DMS114 treated with DMSO at 0.1 percent for 48 hours (cell line): ENCODE results near the gene IRAK3.
"Not testable (repeated sequence)": the region's sequence is repeated elsewhere in the genome, so short reads cannot be mapped to it uniquely, and the experiment has no call there.

Experiments
- DNase-seq: peaks from one replicate; lab custom pipeline; 2025; ENCODE audit not compliant: unreplicated experiment; lab: John Stamatoyannopoulos, UW

IRAK3 gene

GRCh38 chr12:66169221-66170170 is 19.5 kb upstream of the IRAK3 start, which contains the start of gene TMBIM4:
Gene TMBIM4 (minus strand): TSS chr12:66169996. CDS start chr12:66169951, 45 bp downstream.
- DNase-seq, result peak; percentile 90

DNA sequence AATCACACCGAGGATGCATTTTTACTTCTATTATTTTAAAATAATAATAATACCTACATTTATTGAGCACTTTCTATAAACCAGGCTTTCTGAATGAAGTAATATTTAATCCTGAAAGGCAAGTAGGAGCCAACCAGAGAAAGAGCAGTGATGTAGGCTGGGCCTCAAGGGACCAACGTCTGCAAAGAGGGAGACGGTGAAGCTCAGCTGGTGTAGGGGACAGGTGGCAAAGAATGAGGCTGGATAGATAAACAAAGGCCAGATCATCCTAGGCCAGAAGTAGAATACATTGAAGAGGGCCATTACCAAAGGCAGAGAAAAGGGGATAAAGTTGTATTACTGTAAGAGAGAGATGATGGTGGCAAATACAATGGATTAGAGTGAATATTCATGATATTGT is 18.4 kb upstream of the IRAK3 start:
- DNase-seq, result no peak

- DNase-seq, result not testable (repeated sequence)
Observed at GRCh38 chr12:66174391-66175325, 14.4 kb upstream of the IRAK3 start.

GRCh38 chr12:66176105-66176900 is 12.7 kb upstream of the IRAK3 start:
- no peak for DNase-seq

DNA sequence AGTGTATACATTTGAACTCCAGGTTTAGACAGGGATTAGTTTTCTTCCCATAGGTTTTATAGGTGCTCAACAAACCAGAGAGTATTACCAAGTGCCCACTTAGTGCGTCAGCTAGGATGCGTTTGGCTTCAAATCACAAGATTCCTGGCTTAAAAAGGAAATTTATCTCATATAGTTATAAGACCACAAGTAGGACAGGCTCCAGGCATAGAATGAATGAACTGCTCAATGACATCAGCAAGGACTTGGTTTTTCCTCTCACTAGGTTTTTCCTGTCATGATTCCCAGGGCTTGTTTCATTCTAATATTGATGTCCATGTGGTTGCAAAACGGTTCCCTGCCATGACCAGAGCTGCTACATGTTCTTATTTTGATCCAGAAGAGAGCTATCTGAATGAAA is 6.1 kb upstream of the IRAK3 start:
- DNase-seq, result no peak

DNA sequence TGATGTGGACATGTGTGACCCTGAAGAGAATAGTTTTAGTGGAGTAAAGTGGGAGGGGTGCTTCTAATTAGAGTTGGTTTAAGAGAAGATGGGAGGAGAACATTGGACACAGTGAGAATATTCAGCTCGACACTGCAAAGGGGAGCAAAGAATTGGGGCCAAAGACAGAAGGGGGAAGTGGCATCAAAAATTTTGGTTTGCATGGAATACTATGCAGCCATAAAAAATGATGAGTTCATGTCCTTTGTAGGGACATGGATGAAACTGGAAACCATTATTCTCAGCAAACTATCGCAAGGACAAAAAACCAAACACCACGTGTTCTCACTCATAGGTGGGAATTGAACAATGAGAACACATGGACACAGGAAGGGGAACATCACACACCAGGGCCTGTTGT is 4.2 kb upstream of the IRAK3 start:
- not testable (repeated sequence) for DNase-seq

DNA sequence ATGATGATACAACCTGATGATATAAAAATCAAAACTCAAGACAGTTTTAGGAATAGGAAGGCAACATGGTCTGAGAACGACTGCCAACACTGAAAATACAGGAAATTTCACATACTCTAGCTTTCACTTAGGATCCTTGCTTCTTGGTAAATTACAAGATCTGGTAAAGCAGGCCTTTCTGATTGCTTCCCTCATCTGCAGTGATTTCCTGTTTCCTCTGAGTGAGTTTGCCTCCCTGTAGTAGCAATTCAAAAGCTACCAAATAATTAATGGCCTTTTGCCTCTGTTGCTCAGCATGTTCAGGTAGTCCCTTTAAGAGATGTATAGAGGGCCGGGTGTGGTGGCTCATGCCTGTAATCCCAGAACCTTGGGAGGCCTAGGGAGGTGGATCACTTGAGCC is 2.0 kb upstream of the IRAK3 start:
- DNase-seq, result no peak

GRCh38 chr12:66187821-66188220 is 1.2 kb upstream of the IRAK3 start:
- no peak for DNase-seq

GRCh38 chr12:66189486-66189843 is 451 bp downstream of the IRAK3 start:
- no peak for DNase-seq

DNA sequence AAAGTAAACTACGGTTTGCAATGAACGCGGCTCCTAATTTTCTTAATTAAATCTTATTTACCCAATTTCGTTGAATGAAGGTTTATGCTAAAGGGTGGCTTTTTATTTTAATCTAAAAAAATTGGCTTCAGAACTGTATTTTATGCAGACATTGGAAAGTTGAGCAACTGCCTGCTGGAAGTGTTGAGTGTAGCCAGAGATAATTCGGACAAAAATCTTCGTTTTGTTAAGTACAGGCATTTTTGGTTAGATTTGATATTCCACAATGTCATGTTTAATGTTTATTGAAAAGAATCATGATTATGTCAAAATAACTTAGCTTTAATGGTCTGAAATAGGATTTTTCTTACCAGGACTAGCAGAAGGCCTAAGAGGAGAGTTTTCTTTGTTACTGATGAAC is 875 bp downstream of the IRAK3 start:
- DNase-seq, result peak; percentile 26

GRCh38 chr12:66190519-66191370 is 1.7 kb downstream of the IRAK3 start:
- DNase-seq, result no peak

DNA sequence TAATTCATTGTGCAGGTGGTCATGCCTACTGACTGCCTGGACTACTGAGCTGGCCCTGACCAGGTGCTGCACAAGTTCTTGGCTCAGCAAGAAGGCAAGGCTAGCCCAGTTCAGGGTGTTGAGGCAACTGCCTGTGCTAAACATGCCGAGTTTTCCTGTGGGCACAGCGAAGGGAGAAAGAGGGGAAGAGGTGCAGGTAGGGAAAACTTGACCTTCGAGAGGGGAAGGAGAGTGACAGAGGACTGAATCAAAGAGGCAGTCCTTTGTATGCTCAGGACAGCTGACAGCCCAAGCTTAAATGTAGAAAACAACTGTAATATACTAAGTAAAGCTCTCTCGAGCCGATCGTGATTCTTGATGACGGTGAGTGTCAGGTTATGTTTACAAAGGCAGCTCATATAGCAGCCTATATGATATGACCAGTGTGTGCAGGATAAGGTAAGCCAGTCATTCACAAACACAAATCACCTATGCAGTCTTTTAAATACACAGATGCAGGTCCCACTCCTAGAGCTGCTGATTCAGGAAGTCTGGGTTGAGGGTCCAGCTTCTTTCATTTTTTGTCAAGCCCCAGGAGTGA is 2.6 kb downstream of the IRAK3 start:
- DNase-seq, result no peak

- DNase-seq, result no peak
Observed at GRCh38 chr12:66194122-66194521, 5.1 kb downstream of the IRAK3 start.

- no peak for DNase-seq
Observed at GRCh38 chr12:66195242-66195641, 6.2 kb downstream of the IRAK3 start.

GRCh38 chr12:66196806-66197205 is 7.8 kb downstream of the IRAK3 start:
- DNase-seq, result no peak

DNA sequence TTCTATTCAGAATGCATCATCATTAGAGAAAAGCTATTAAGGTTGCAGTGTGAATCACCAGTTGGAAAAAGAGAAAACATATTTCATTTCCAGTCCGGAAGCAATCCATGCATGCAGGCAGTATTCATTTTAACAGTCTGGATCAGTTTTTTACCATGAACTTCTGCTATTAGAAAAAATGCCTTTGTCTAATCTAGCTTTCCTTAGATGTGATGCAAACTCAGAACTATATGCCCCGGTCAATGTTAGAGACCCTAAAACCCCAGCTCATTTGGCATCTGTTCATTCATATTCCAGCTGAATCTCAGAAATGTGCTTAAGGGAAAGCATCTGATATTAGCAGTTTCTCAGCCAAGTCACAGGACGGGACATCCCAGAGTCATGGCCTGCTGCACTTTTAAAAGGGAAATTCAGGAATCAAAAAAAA is 8.5 kb downstream of the IRAK3 start:
- DNase-seq, result no peak

DNA sequence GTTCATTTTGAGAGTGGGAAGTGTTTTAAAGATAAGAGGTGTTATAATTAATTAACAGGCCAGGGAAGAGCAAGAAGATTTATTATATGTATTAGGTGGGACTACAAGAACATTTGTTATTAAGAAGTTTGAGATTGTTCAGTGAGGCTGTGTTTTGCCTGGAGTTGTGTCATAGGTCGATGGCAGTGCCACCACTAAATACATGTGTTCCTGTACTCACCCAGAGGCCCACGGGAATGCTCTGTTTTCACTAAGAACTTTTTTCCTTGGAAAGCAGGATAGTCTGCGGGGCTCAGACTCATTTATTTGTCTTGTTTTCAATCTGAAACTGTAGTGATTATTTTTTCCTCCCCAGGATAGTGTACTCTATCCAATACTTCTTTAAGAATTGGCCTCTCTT is 10.1 kb downstream of the IRAK3 start:
- no peak for DNase-seq

DNA sequence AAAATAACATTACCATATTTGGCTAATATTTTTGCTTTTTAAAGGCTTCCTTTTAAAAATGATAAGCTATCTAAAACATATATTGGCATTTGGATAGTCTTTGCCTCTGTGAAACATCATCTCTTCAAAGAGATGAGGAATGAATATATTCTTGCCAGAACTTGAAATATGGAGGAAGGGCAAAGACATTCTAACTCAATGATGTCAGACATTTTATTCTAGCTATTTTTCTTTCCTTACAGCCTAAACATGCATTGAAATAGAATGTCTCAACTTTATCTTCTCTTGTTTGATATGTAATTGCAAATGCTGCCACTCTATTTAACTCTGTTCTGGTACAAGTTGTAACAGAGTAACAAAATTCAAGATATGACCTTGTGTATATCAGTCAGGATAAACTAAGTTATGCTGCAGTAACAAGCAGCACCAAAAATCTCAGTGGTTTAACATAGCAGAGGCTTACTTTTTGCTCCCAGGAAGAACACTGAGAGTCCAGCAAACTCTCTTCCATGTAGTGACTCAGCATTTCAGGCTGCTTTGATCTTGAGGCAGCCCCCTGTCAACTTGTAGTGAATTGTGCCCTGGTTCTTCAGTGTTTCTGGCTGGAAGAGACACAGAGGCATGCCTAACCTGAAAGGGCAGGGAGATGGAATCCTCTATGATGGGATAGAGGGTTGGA is 11.0 kb downstream of the IRAK3 start:
- no peak for DNase-seq

DNA sequence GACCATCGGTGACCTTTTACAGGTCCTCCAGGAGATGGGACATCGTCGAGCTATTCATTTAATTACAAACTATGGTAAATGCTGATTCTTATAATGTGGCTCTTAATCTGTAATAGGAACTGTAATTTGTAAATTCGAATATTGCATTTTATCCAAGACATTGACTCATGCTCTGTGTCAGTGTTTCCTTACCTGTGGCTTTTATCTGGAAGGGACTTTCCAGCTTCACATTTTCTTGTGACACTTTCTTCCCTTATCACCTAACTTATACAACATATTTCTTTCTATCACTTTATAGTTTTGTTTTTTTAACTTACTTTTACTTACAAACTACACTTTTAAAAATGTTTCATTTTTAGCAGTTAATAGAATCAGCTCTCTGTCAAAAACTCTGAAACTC is 14.8 kb downstream of the IRAK3 start:
- no peak for DNase-seq
